ENCODE results near the gene MARCHF4. TPM values are rescaled to one million over a fixed set of nuclear protein-coding genes. Genes with fewer than 3 reads are reported as not detected.

The MARCHF4 gene
- total and polyA plus RNA-seq, 9 of the 15 experiments (the other 6 are each of a cell fraction or from before 2014, with no cell fraction given): 0.05 TPM; not detected in 8

DNA sequence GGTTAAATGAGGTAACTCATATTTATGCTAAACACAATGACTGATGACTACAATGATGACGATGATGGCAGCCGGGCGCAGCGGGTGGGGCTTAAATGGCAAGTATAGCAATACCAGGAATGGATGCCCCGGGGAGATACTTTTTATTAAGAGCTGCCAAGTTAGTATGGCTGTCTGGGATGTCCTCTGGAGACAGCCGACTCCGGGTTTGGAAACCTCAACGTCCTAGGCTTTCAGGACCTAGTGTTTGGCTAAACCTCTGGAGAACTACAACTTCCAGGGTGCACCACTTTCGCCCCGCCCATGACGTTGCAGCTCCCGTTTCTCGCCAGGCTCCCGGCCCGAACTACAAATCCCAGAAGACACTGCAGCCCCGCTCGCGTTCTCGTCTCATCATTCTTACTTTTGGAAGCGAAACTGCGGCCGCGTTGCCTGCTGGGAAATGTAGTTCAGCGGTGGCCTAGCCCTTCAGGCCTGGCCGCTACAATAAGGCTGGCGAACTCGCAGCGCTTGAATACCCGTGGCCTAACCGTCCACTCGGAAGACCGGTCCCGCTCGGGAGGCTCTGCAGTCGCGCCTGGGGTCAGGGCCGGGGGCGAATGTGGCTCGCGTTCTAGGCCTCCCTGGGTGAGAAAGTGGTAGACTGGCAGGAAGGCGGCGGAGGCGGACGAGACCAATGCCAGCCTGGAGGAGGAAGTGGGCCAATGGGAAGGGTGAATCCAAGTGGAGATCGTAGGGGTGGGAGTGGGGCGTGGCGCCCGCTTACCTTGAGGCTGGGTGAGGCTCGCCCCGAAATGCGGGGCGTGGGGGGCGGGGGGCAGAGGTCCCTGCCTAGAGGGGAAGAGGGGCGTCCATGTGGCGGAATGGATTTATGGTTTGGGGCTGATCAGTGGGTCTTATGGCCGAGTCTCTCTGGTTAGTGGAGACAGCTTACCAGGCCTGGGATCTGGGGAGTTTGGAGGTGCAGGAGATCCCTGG is 40.0 kb upstream of the MARCHF4 start, which contains the start of gene SMARCAL1 (continued):
- TF ChIP-seq PATZ1 (CRISPR knock-in tag; IDR thresholded peaks at IDR 0.05; ENCODE audit: borderline replicate concordance) (no peak), NBN (IDR thresholded peaks at IDR 0.05; ENCODE audit: low read depth) (no peak), ZNF384 (IDR thresholded peaks at IDR 0.05; ENCODE audit: low read depth, low read length) (no peak), POLR2A (conservative IDR thresholded peaks at IDR 0.05) (peak; percentile 79), TAL1 (IDR thresholded peaks at IDR 0.05) (no peak), BRCA1 (IDR thresholded peaks at IDR 0.05) (no peak), BRCA1 (CRISPR knock-in tag; IDR thresholded peaks at IDR 0.05) (no peak), EGR1 (conservative IDR thresholded peaks at IDR 0.05) (peak; percentile 26), ZNF444 (CRISPR knock-in tag; IDR thresholded peaks at IDR 0.05) (no peak), BRD9 (IDR thresholded peaks at IDR 0.05; ENCODE audit: low read depth, partially characterized antibody) (no peak), CHD4 (IDR thresholded peaks at IDR 0.05; ENCODE audit: insufficient read depth, insufficient replicate concordance, low read depth, low read length, poor library complexity, severe bottlenecking) (no peak), YBX1 (IDR thresholded peaks at IDR 0.05) (no peak), ATF3 (IDR thresholded peaks at IDR 0.05) (peak; percentile 24; the same call in 1 of the 2 replicates), ATF3 (CRISPR knock-in tag; conservative IDR thresholded peaks at IDR 0.05) (no peak), MCM5 (IDR thresholded peaks at IDR 0.05; ENCODE audit: low read depth) (no peak), SETDB1 (IDR thresholded peaks at IDR 0.05; ENCODE audit: low read length) (no peak), RBM15 (IDR thresholded peaks at IDR 0.05; ENCODE audit: insufficient read depth, low read length) (no peak), CXXC5 (CRISPR knock-in tag; IDR thresholded peaks at IDR 0.05) (peak; percentile 79), FIP1L1 (IDR thresholded peaks at IDR 0.05; ENCODE audit: low read depth, low read length, poor library complexity, severe bottlenecking) (no peak), IFI16 (CRISPR knock-in tag; IDR thresholded peaks at IDR 0.05) (no peak)
- TF ChIP-seq, protein P1, sequence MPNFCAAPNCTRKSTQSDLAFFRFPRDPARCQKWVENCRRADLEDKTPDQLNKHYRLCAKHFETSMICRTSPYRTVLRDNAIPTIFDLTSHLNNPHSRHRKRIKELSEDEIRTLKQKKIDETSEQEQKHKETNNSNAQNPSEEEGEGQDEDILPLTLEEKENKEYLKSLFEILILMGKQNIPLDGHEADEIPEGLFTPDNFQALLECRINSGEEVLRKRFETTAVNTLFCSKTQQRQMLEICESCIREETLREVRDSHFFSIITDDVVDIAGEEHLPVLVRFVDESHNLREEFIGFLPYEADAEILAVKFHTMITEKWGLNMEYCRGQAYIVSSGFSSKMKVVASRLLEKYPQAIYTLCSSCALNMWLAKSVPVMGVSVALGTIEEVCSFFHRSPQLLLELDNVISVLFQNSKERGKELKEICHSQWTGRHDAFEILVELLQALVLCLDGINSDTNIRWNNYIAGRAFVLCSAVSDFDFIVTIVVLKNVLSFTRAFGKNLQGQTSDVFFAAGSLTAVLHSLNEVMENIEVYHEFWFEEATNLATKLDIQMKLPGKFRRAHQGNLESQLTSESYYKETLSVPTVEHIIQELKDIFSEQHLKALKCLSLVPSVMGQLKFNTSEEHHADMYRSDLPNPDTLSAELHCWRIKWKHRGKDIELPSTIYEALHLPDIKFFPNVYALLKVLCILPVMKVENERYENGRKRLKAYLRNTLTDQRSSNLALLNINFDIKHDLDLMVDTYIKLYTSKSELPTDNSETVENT (CRISPR knock-in tag; IDR thresholded peaks at IDR 0.05): no peak
- TF ChIP-seq, protein P2, sequence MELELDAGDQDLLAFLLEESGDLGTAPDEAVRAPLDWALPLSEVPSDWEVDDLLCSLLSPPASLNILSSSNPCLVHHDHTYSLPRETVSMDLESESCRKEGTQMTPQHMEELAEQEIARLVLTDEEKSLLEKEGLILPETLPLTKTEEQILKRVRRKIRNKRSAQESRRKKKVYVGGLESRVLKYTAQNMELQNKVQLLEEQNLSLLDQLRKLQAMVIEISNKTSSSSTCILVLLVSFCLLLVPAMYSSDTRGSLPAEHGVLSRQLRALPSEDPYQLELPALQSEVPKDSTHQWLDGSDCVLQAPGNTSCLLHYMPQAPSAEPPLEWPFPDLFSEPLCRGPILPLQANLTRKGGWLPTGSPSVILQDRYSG (tag; conservative IDR thresholded peaks at IDR 0.05; ENCODE audit: low read depth): no peak

Measured in K562 (cell line).